ENCODE measurements around the gene SHISAL2B.

SHISAL2B gene

DNA sequence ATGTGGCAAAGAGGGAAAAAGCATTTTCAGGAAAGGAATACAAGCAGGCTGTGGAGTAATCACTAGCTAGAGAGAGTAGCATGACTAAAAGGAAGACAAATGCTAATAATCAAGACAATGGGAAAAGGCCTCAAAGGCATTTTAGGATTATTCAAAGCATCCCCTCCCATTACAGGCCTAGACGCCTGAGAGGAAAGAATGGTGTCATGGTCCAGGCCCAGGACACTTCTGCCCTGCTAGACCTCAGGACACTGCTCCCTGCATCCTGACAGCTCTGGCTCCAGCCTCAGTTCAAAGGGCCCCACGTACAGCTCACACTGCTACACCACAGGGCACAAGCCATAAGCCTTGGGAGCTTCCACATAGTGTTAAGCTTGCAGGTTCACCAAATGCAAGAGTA, 40.8 kb upstream of the SHISAL2B start:
- H3K4me3 ChIP-seq (ENCODE audit: low read depth in 1 of 2, low read length in 2 of 2), result no peak overlapping the region
- no peaks in the 10 kb centered on the region for H3K36me3 ChIP-seq (ENCODE audit: insufficient read depth, low read length)
- no peak overlapping the region for H3K4me2 ChIP-seq (ENCODE audit: insufficient read depth, low read length)
- TF ChIP-seq, protein P1, sequence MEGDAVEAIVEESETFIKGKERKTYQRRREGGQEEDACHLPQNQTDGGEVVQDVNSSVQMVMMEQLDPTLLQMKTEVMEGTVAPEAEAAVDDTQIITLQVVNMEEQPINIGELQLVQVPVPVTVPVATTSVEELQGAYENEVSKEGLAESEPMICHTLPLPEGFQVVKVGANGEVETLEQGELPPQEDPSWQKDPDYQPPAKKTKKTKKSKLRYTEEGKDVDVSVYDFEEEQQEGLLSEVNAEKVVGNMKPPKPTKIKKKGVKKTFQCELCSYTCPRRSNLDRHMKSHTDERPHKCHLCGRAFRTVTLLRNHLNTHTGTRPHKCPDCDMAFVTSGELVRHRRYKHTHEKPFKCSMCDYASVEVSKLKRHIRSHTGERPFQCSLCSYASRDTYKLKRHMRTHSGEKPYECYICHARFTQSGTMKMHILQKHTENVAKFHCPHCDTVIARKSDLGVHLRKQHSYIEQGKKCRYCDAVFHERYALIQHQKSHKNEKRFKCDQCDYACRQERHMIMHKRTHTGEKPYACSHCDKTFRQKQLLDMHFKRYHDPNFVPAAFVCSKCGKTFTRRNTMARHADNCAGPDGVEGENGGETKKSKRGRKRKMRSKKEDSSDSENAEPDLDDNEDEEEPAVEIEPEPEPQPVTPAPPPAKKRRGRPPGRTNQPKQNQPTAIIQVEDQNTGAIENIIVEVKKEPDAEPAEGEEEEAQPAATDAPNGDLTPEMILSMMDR (IDR thresholded peaks at IDR 0.05; ENCODE audit: borderline replicate concordance, extremely low read depth, low read length, poor library complexity, severe bottlenecking), result no peak
- TF ChIP-seq EZH2 (IDR thresholded peaks at IDR 0.05; ENCODE audit: borderline replicate concordance, low read depth, low read length, severe bottlenecking), result no peak
- no peaks in the 10 kb centered on the region for H3K9me3 ChIP-seq (ENCODE audit: insufficient read depth, low read length, severe bottlenecking)
- no peaks in the 10 kb centered on the region for H4K20me1 ChIP-seq (ENCODE audit: insufficient read depth, low read length)
- H2AFZ ChIP-seq (ENCODE audit: low read depth, low read length), result no peak overlapping the region
- H3K79me2 ChIP-seq (ENCODE audit: insufficient read depth, low read length), result no peaks in the 10 kb centered on the region
- H3K27ac ChIP-seq (ENCODE audit: low read length), result no peak overlapping the region
- no peaks in the 10 kb centered on the region for H3K4me1 ChIP-seq (ENCODE audit: insufficient read depth, low read length)
- DNase-seq, result no peak
- H3K9ac ChIP-seq (ENCODE audit: low read depth, low read length), result no peak overlapping the region
- no peaks in the 10 kb centered on the region for H3K27me3 ChIP-seq (ENCODE audit: insufficient read depth, low read length, poor library complexity)
- ATAC-seq (ENCODE audit: insufficient read depth, low read depth), result no peak

DNA sequence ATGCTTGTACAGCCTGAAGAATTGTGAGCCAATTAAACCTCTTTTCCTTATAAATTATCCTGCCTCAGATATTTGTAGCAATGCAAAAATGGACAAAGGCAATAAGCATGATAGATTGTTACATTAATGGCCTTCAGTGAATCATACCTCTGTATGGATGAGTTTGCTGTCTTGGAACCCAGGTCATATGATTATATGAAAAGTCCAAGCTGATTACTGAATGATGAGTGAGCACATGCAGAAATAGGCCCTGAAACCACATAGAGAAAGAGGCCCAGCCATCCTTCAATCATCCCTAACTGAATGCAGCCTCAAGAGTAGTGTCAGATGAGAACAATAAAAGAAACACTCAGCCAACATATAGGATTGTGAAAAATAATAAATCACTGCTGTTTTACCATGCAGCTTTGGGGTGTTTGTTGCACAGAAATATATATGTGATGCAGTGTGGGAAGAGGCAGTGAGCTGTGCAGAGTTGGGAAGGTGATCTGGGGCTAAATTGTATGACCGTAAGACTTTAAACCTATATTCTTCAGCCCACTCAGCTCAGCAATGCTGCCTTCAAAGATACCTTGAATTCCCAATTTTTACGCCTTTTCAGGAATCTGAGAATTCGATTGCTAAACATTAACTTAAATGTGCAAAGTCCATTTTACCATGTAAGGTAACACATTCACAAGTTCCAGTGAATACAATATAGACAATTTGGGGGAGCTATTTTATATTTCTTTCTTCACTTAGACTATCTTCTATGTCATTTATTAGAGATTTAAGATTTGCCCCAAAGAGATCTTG, 36.3 kb upstream of the SHISAL2B start:
- Histone ChIP-seq H3K4me2 (ENCODE audit: insufficient read depth, low read length) (no peak overlapping the region), H3K27ac (ENCODE audit: low read length) (no peak overlapping the region), H3K79me2 (ENCODE audit: insufficient read depth, low read length) (no peaks in the 10 kb centered on the region), H3K9ac (ENCODE audit: low read depth, low read length) (no peak overlapping the region), H3K36me3 (ENCODE audit: insufficient read depth, low read length) (no peaks in the 10 kb centered on the region), H4K20me1 (ENCODE audit: insufficient read depth, low read length) (no peaks in the 10 kb centered on the region), H3K4me1 (ENCODE audit: insufficient read depth, low read length) (no peaks in the 10 kb centered on the region), H2AFZ (ENCODE audit: low read depth, low read length) (no peak overlapping the region), H3K9me3 (ENCODE audit: insufficient read depth, low read length, severe bottlenecking) (no peaks in the 10 kb centered on the region), H3K4me3 (ENCODE audit: low read depth in 1 of 2, low read length in 2 of 2) (no peak overlapping the region), H3K27me3 (ENCODE audit: insufficient read depth, low read length, poor library complexity) (no peaks in the 10 kb centered on the region)
- ATAC-seq (ENCODE audit: insufficient read depth, low read depth) (no peak), DNase-seq (no peak)
- TF ChIP-seq, protein P1 (IDR thresholded peaks at IDR 0.05; ENCODE audit: borderline replicate concordance, extremely low read depth, low read length, poor library complexity, severe bottlenecking), result no peak
- TF ChIP-seq EZH2 (IDR thresholded peaks at IDR 0.05; ENCODE audit: borderline replicate concordance, low read depth, low read length, severe bottlenecking), result no peak

DNA sequence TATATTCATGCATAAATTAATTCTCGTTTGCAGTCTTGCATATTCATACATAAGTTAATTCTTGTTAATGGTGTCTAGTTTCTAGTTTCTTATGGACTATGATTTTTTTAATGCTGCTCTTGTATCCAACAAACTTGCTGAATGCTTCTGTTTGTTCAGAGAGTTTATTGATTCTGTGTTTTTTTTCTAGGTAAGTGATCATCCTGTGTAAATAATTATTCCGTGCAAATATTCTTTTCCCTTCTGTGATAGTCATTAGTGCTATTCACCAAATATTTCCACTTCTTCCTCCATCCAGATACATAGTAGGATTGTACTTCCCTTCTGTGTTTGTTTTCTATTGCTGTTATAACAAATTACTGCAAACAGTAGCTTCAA, 35.8 kb upstream of the SHISAL2B start:
- peaks cover 2% of the 10 kb centered on the region for H3K27me3 ChIP-seq (ENCODE audit: insufficient read depth, low read length, poor library complexity)

More for the DNA sequence above, 35.8 kb upstream of the SHISAL2B start:
- H3K9ac ChIP-seq (ENCODE audit: low read depth, low read length), result no peak overlapping the region
- H3K9me3 ChIP-seq (ENCODE audit: insufficient read depth, low read length, severe bottlenecking), result no peaks in the 10 kb centered on the region
- no peak for DNase-seq
- TF ChIP-seq, protein P1 (IDR thresholded peaks at IDR 0.05; ENCODE audit: borderline replicate concordance, extremely low read depth, low read length, poor library complexity, severe bottlenecking), result no peak
- no peak for TF ChIP-seq EZH2 (IDR thresholded peaks at IDR 0.05; ENCODE audit: borderline replicate concordance, low read depth, low read length, severe bottlenecking)
- no peaks in the 10 kb centered on the region for H4K20me1 ChIP-seq (ENCODE audit: insufficient read depth, low read length)
- ATAC-seq (ENCODE audit: insufficient read depth, low read depth), result no peak
- no peaks in the 10 kb centered on the region for H3K4me1 ChIP-seq (ENCODE audit: insufficient read depth, low read length)
- H3K79me2 ChIP-seq (ENCODE audit: insufficient read depth, low read length), result no peaks in the 10 kb centered on the region
- H3K27ac ChIP-seq (ENCODE audit: low read length), result no peak overlapping the region
- H3K4me2 ChIP-seq (ENCODE audit: insufficient read depth, low read length), result no peak overlapping the region
- no peak overlapping the region for H3K4me3 ChIP-seq (ENCODE audit: low read depth in 1 of 2, low read length in 2 of 2)
- H3K36me3 ChIP-seq (ENCODE audit: insufficient read depth, low read length), result no peaks in the 10 kb centered on the region
- H2AFZ ChIP-seq (ENCODE audit: low read depth, low read length), result no peak overlapping the region
